Measurements from ENCODE around the gene EYS. TPM values are rescaled to one million over a fixed set of nuclear protein-coding genes. Genes with fewer than 3 reads are reported as not detected.

Gene EYS
- total and polyA plus RNA-seq, 2 of the 13 experiments (the other 11 are each of a cell fraction or from before 2014, with no cell fraction given) = 0.04 to 0.07 TPM

- TF ChIP-seq ZBTB14 (CRISPR knock-in tag; IDR thresholded peaks at IDR 0.05) (no peak), EHMT2 (IDR thresholded peaks at IDR 0.05; ENCODE audit: borderline replicate concordance, low read depth, low read length) (no peak), POGK (CRISPR knock-in tag; conservative IDR thresholded peaks at IDR 0.05) (no peak), ZNF768 (CRISPR knock-in tag; IDR thresholded peaks at IDR 0.05) (no peak), SRSF9 (IDR thresholded peaks at IDR 0.05; ENCODE audit: borderline replicate concordance, insufficient read depth, low read depth, low read length, poor library complexity, severe bottlenecking) (no peak), SMAD3 (CRISPR knock-in tag; IDR thresholded peaks at IDR 0.05) (no peak), CTCF (CRISPR knock-in tag; IDR thresholded peaks at IDR 0.05) (no peak), ZNF18 (CRISPR knock-in tag; IDR thresholded peaks at IDR 0.05; ENCODE audit: insufficient replicate concordance) (no peak), GATA4 (IDR thresholded peaks at IDR 0.05; ENCODE audit: borderline replicate concordance, low read depth) (no peak), CBX1 (IDR thresholded peaks at IDR 0.05; ENCODE audit: low read depth) (no peak), SMAD9 (CRISPR knock-in tag; IDR thresholded peaks at IDR 0.05) (no peak), JUNB (CRISPR knock-in tag; IDR thresholded peaks at IDR 0.05; ENCODE audit: borderline replicate concordance) (no peak), HNF4A (CRISPR knock-in tag; IDR thresholded peaks at IDR 0.05) (no peak)
Observed at GRCh38 chr6:63773200-63773599, 1933.8 kb downstream of the EYS start (continued).

All from HepG2 (cell line).